HL-60 (cell line): ENCODE data around the gene RCCD1.

Source experiments
- CTCF ChIP-seq: IDR thresholded peaks from one replicate; pipeline ENCODE4 v1.5.1; 2011; ENCODE audit warnings: low read length, control low read depth, inconsistent platforms; ENCODE audit not compliant: insufficient read depth
- REST ChIP-seq: IDR thresholded peaks from 2 replicates; pipeline ENCODE4 v1.6.1; 2012; ENCODE audit warnings: low read depth; ENCODE audit not compliant: insufficient replicate concordance

GRCh38 chr15:90947577-90948357, 6.9 kb upstream of the RCCD1 start:
- TF ChIP-seq CTCF (no peak), REST (no peak)
